ENCODE results near the gene SELENOF.
"Not testable (repeated sequence)": the region's sequence is repeated elsewhere in the genome, so short reads cannot be mapped to it uniquely, and the experiment has no call there.

Gene SELENOF

GRCh38 chr1:86905875-86906274, 8.1 kb downstream of the SELENOF start:
- Histone ChIP-seq H3K36me3 (ENCODE audit: control insufficient read depth in 5 of 5, insufficient read depth in 5 of 5, low read length in 5 of 5) (peaks cover 5 to 20% (median 5%) of the 10 kb centered on the region in 5 donors), H3K4me1 (ENCODE audit: control insufficient read depth in 5 of 5, insufficient read depth in 5 of 5, low read length in 5 of 5) (no peaks in the 10 kb centered on the region), H3K9me3 (ENCODE audit: control insufficient read depth in 5 of 5, low read length in 5 of 5) (no peaks in the 10 kb centered on the region), H3K27ac (ENCODE audit: low read depth, low read length) (no peak overlapping the region), H3K9ac (ENCODE audit: low read length in 5 of 5) (no peak overlapping the region), H3K27me3 (ENCODE audit: control insufficient read depth in 5 of 5, insufficient read depth in 4 of 5, low read length in 5 of 5) (no peaks in the 10 kb centered on the region), H3K4me3 (ENCODE audit: low read depth in 1 of 5, low read length in 5 of 5) (no peak overlapping the region)

- H3K4me1 ChIP-seq (ENCODE audit: control insufficient read depth in 5 of 5, insufficient read depth in 5 of 5, low read length in 5 of 5); H3K9me3 ChIP-seq (ENCODE audit: control insufficient read depth in 5 of 5, low read length in 5 of 5); H3K27me3 ChIP-seq (ENCODE audit: control insufficient read depth in 5 of 5, insufficient read depth in 4 of 5, low read length in 5 of 5); H3K9ac ChIP-seq (ENCODE audit: low read length in 5 of 5); H3K4me3 ChIP-seq (ENCODE audit: low read depth in 1 of 5, low read length in 5 of 5); H3K27ac ChIP-seq (ENCODE audit: low read depth, low read length): not testable (repeated sequence)
- peaks cover 0 to 21% (median 7%) of the 10 kb centered on the region in 5 donors for H3K36me3 ChIP-seq (ENCODE audit: control insufficient read depth in 5 of 5, insufficient read depth in 5 of 5, low read length in 5 of 5)
Observed at GRCh38 chr1:86899401-86899800, 14.5 kb downstream of the SELENOF start.

DNA sequence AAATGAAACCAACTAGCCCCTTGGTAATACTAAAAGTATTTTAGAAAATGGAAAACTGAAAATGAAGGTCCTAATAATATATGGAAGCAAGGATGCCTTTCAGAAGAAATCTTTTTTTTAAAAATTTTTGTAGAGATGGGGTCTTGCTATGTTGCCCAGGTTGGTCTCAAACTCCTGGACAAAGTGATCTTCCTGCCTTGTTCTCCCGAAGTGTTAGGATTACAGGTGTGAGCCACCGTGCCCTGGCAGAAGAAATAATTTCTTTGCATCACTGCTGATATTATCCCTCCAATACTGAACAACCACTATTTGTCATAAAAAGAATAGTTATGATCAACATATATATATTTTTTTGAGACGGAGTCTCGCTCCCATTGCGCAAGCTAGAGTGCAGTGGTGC, 25.6 kb downstream of the SELENOF start:
- Histone ChIP-seq H3K27me3 (ENCODE audit: control insufficient read depth in 5 of 5, insufficient read depth in 4 of 5, low read length in 5 of 5) (no peaks in the 10 kb centered on the region), H3K9ac (ENCODE audit: low read length in 5 of 5) (no peak overlapping the region), H3K4me3 (ENCODE audit: low read depth in 1 of 5, low read length in 5 of 5) (no peak overlapping the region), H3K4me1 (ENCODE audit: control insufficient read depth in 5 of 5, insufficient read depth in 5 of 5, low read length in 5 of 5) (peaks cover 0 to 4% (median 0%) of the 10 kb centered on the region in 5 donors), H3K27ac (ENCODE audit: low read depth, low read length) (no peak overlapping the region), H3K36me3 (ENCODE audit: control insufficient read depth in 5 of 5, insufficient read depth in 5 of 5, low read length in 5 of 5) (no peaks in the 10 kb centered on the region), H3K9me3 (ENCODE audit: control insufficient read depth in 5 of 5, low read length in 5 of 5) (no peaks in the 10 kb centered on the region)

DNA sequence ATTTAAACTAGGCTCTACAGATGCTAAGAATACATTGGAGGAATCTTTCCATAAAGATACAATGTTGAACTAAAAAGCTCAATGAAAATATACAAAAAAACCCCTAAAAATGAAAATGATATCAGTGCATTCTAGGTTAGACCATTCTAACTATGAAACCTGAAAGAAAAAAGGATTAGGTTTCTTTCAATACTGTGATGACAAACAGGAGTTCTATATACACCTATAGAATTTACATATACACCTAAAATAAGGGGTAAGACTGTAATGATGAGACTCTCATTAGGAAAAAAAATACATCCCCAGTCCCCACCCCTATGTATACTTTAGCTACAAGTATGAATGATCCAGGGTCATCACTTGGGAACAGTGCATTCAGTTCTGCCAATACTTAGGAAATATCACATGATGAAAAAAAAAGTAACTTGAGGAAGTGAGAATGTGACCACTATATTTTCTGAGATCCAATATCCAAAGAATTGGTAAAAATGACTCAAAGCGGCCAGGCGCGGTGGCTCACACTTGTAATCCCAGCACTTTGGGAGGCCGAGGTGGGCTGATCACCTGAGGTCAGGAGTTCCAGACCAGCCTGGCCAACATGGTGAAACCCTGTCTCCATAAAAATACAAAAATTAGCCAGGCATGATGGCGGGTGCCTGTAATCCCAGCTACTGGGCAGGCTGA, 26.3 kb downstream of the SELENOF start:
- Histone ChIP-seq H3K4me1 (ENCODE audit: control insufficient read depth in 5 of 5, insufficient read depth in 5 of 5, low read length in 5 of 5) (peaks cover 0 to 4% (median 0%) of the 10 kb centered on the region in 5 donors), H3K4me3 (ENCODE audit: low read depth in 1 of 5, low read length in 5 of 5) (no peak overlapping the region), H3K9ac (ENCODE audit: low read length in 5 of 5) (no peak overlapping the region), H3K27ac (ENCODE audit: low read depth, low read length) (no peak overlapping the region), H3K27me3 (ENCODE audit: control insufficient read depth in 5 of 5, insufficient read depth in 4 of 5, low read length in 5 of 5) (no peaks in the 10 kb centered on the region), H3K36me3 (ENCODE audit: control insufficient read depth in 5 of 5, insufficient read depth in 5 of 5, low read length in 5 of 5) (no peaks in the 10 kb centered on the region), H3K9me3 (ENCODE audit: control insufficient read depth in 5 of 5, low read length in 5 of 5) (no peaks in the 10 kb centered on the region)

DNA sequence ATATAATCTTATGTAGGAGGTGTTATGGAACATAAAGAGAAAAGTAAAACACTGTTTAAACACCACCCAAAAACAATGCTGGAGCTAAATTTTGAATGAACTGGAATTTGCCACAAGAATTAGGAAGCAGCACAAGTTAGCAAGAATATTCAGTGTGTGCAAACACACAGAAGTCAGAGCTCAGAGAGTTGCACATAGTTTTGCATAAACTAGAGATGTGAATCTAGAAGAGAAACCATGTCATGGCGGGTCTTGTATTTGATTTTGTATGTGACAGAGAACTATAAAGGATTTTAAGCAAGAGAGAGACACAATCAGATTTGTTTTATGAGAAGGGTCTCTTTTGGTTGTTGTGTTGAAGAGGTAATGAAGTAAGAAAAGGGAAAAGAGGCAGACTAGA, 38.2 kb downstream of the SELENOF start:
- Histone ChIP-seq H3K9me3 (ENCODE audit: control insufficient read depth in 5 of 5, low read length in 5 of 5) (no peaks in the 10 kb centered on the region), H3K36me3 (ENCODE audit: control insufficient read depth in 5 of 5, insufficient read depth in 5 of 5, low read length in 5 of 5) (peaks cover 6 to 20% (median 11%) of the 10 kb centered on the region in 5 donors), H3K27ac (ENCODE audit: low read depth, low read length) (no peak overlapping the region), H3K4me1 (ENCODE audit: control insufficient read depth in 5 of 5, insufficient read depth in 5 of 5, low read length in 5 of 5) (no peaks in the 10 kb centered on the region), H3K9ac (ENCODE audit: low read length in 5 of 5) (no peak overlapping the region), H3K4me3 (ENCODE audit: low read depth in 1 of 5, low read length in 5 of 5) (no peak overlapping the region), H3K27me3 (ENCODE audit: control insufficient read depth in 5 of 5, insufficient read depth in 4 of 5, low read length in 5 of 5) (no peaks in the 10 kb centered on the region)

GRCh38 chr1:86872086-86872485, 41.8 kb downstream of the SELENOF start:
- no peaks in the 10 kb centered on the region for H3K27me3 ChIP-seq (ENCODE audit: control insufficient read depth in 5 of 5, insufficient read depth in 4 of 5, low read length in 5 of 5)
- no peak overlapping the region for H3K27ac ChIP-seq (ENCODE audit: low read depth, low read length)

DNA sequence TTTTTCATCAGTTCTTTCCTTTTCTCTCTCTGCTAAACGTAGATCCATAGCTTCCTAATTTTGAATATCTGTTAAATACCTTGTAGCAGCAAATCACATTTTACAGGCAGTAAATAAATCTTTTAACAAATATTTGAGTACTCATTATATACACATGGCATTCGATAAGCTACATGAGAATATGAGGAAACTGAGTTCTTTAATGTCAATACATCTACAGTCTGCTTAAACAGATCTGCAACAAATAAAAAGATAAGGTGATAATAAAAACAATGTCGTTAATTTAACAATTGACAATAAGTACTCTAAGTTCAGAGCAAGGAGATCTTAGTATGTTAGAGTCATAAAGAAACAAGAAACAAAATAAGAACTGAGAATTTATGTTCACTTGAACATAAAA, 42.9 kb downstream of the SELENOF start:
- Histone ChIP-seq H3K9me3 (ENCODE audit: control insufficient read depth in 5 of 5, low read length in 5 of 5) (no peaks in the 10 kb centered on the region), H3K36me3 (ENCODE audit: control insufficient read depth in 5 of 5, insufficient read depth in 5 of 5, low read length in 5 of 5) (peaks cover 0 to 4% (median 0%) of the 10 kb centered on the region in 5 donors), H3K27ac (ENCODE audit: low read depth, low read length) (no peak overlapping the region), H3K4me1 (ENCODE audit: control insufficient read depth in 5 of 5, insufficient read depth in 5 of 5, low read length in 5 of 5) (no peaks in the 10 kb centered on the region), H3K9ac (ENCODE audit: low read length in 5 of 5) (no peak overlapping the region), H3K27me3 (ENCODE audit: control insufficient read depth in 5 of 5, insufficient read depth in 4 of 5, low read length in 5 of 5) (no peaks in the 10 kb centered on the region), H3K4me3 (ENCODE audit: low read depth in 1 of 5, low read length in 5 of 5) (no peak overlapping the region)

More at GRCh38 chr1:86872086-86872485, 41.8 kb downstream of the SELENOF start:
- no peak overlapping the region for H3K4me3 ChIP-seq (ENCODE audit: low read depth in 1 of 5, low read length in 5 of 5)
- H3K9ac ChIP-seq (ENCODE audit: low read length in 5 of 5), result no peak overlapping the region
- H3K36me3 ChIP-seq (ENCODE audit: control insufficient read depth in 5 of 5, insufficient read depth in 5 of 5, low read length in 5 of 5), result peaks cover 2 to 12% (median 6%) of the 10 kb centered on the region in 5 donors
- H3K4me1 ChIP-seq (ENCODE audit: control insufficient read depth in 5 of 5, insufficient read depth in 5 of 5, low read length in 5 of 5), result no peaks in the 10 kb centered on the region
- H3K9me3 ChIP-seq (ENCODE audit: control insufficient read depth in 5 of 5, low read length in 5 of 5), result no peaks in the 10 kb centered on the region

DNA sequence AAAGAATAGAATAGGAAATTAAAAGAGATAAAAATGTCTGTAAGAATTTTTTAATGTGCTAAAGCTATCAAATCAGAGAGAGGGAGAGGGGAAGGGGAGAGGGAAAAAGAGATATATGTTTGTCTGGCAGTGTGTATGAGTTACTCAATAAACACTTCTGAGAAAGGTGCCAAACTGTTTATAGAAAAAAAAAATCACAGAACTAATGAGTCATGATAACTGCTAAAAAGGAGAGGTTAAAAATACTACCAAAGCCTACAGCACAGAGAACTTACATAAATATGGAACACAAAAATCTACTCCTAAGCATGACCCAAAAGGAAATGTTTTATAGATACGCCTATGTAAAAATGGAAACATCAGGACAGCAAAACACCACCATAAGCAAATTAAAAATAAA, 45.4 kb downstream of the SELENOF start:
- H3K9me3 ChIP-seq (ENCODE audit: control insufficient read depth in 5 of 5, low read length in 5 of 5), result no peaks in the 10 kb centered on the region
- H3K4me3 ChIP-seq (ENCODE audit: low read depth in 1 of 5, low read length in 5 of 5), result no peak overlapping the region
- H3K9ac ChIP-seq (ENCODE audit: low read length in 5 of 5), result no peak overlapping the region
- no peaks in the 10 kb centered on the region for H3K36me3 ChIP-seq (ENCODE audit: control insufficient read depth in 5 of 5, insufficient read depth in 5 of 5, low read length in 5 of 5)
- no peaks in the 10 kb centered on the region for H3K27me3 ChIP-seq (ENCODE audit: control insufficient read depth in 5 of 5, insufficient read depth in 4 of 5, low read length in 5 of 5)
- no peak overlapping the region for H3K27ac ChIP-seq (ENCODE audit: low read depth, low read length)
- H3K4me1 ChIP-seq (ENCODE audit: control insufficient read depth in 5 of 5, insufficient read depth in 5 of 5, low read length in 5 of 5), result no peaks in the 10 kb centered on the region

DNA sequence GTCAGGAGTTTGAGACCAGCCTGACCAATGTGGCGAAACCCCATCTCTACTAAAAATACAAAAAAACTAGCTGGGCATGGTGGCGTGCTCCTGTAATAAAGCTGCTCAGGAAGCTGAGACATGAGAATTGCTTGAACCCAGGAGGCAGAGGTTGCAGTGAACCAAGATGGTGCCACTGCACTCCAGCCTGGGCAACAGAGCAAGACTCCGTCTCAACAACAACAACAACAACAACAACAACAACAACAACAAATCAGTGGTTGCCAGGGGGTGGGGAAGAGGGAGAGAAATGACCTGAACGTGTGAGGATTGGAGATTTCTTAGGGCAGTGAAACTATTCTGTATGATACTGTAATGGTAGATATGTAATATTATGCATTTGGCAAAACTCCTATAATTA, 46.6 kb downstream of the SELENOF start:
- H3K27ac ChIP-seq (ENCODE audit: low read depth, low read length); H3K9ac ChIP-seq (ENCODE audit: low read length in 5 of 5); H3K4me1 ChIP-seq (ENCODE audit: control insufficient read depth in 5 of 5, insufficient read depth in 5 of 5, low read length in 5 of 5); H3K36me3 ChIP-seq (ENCODE audit: control insufficient read depth in 5 of 5, insufficient read depth in 5 of 5, low read length in 5 of 5); H3K4me3 ChIP-seq (ENCODE audit: low read depth in 1 of 5, low read length in 5 of 5); H3K27me3 ChIP-seq (ENCODE audit: control insufficient read depth in 5 of 5, insufficient read depth in 4 of 5, low read length in 5 of 5); H3K9me3 ChIP-seq (ENCODE audit: control insufficient read depth in 5 of 5, low read length in 5 of 5): not testable (repeated sequence)

- Histone ChIP-seq H3K9me3 (ENCODE audit: control insufficient read depth in 5 of 5, low read length in 5 of 5) (no peaks in the 10 kb centered on the region), H3K4me1 (ENCODE audit: control insufficient read depth in 5 of 5, insufficient read depth in 5 of 5, low read length in 5 of 5) (no peaks in the 10 kb centered on the region), H3K27me3 (ENCODE audit: control insufficient read depth in 5 of 5, insufficient read depth in 4 of 5, low read length in 5 of 5) (no peaks in the 10 kb centered on the region), H3K4me3 (ENCODE audit: low read depth in 1 of 5, low read length in 5 of 5) (no peak overlapping the region), H3K9ac (ENCODE audit: low read length in 5 of 5) (no peak overlapping the region), H3K27ac (ENCODE audit: low read depth, low read length) (no peak overlapping the region), H3K36me3 (ENCODE audit: control insufficient read depth in 5 of 5, insufficient read depth in 5 of 5, low read length in 5 of 5) (peaks cover 0 to 5% (median 0%) of the 10 kb centered on the region in 5 donors)
Observed at GRCh38 chr1:86866665-86867064, 47.3 kb downstream of the SELENOF start.
